Panc1 (cell line): Measurements from ENCODE around the gene BATF2.

Experiments
- CTCF ChIP-seq: fragments of 450-650 bp; IDR thresholded peaks from 2 replicates; pipeline ENCODE4 v1.5.1; 2017; ENCODE audit warnings: mild to moderate bottlenecking
- POLR2AphosphoS5 ChIP-seq: IDR thresholded peaks from 2 replicates; pipeline ENCODE4 v1.6.1; 2012; ENCODE audit warnings: mild to moderate bottlenecking, low read depth, low read length, moderate library complexity
- REST ChIP-seq, 2 experiments: IDR thresholded peaks; 2 replicates each; pipeline ENCODE4 v1.6.1; 2011 to 2012; ENCODE audit warnings: low read depth in 2 of 2, control low read depth in 1 of 2, low read length in 1 of 2, mild to moderate bottlenecking in 1 of 2, moderate library complexity in 1 of 2; ENCODE audit not compliant: insufficient read depth in 1 of 2
- TCF7L2 ChIP-seq: IDR thresholded peaks from 2 replicates; pipeline ENCODE4 v1.6.1; 2011; ENCODE audit warnings: mild to moderate bottlenecking, low read depth, low read length, inconsistent platforms

- no peak for TF ChIP-seq REST (IDR thresholded peaks at IDR 0.05; ENCODE audit: insufficient read depth in 1 of 2, low read depth in 2 of 2, low read length in 1 of 2)
- no peak for TF ChIP-seq CTCF
- no peak for TF ChIP-seq POLR2AphosphoS5
- TF ChIP-seq TCF7L2: no peak
Measured at GRCh38 chr11:64969209-64969608, 27.6 kb downstream of the BATF2 start.
